GM12874 (cell line): Measurements from ENCODE around the gene SP7.
A peak's percentile ranks its signal among the peaks of the same experiment; 100 is the strongest.

Source experiments
- TF ChIP-seq, protein P1 (sequence below): IDR thresholded peaks from 2 replicates; pipeline ENCODE4 v1.5.1; 2011; ENCODE audit warnings: low read depth, mild to moderate bottlenecking, control low read depth, low read length, moderate library complexity; ENCODE audit not compliant: insufficient read depth

Gene SP7

DNA sequence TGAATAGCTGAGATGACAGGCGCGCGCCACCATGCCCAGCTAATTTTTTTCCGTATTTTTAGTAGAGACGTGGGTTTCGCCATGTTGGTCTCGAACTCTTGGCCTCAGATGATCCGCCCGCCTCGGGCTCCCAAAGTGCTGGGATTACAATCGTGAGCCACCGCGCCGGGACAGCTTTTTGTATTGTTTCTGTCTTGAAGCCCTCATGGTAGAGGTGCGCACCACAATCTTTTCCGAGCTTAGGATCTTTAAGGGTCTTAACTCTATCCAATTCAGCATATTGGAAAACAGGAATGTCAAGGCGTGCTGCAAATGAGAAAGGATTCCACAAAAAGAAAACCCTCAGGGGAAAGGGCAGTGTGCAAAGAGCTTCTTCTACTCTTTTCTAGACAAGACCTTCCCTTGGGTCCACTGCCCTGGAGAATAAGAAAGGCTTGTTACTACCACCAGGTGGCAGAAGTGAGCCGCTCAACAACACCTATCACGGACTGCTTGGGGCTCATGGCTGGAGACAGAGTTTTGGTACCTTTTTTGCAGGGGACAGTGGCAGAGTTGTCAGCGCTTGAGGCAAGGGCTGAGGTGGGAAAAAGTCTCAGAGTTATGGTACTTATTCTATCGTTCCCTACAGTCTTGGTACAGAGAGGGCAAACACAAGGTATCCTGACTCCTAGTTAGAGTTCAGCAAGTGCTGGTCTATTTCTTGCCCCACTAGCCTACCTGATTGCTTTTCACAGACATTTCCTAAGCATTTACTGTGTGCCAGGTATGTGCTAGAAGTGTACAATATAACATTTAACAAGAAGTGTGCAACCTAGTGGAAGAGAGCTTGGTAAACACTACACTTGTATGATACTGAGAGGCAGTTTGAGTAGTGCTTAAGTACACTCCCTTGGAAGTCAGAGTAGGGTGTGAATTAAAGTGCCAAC lies 16.4 kb upstream of the SP7 start:
- TF ChIP-seq, protein P1, sequence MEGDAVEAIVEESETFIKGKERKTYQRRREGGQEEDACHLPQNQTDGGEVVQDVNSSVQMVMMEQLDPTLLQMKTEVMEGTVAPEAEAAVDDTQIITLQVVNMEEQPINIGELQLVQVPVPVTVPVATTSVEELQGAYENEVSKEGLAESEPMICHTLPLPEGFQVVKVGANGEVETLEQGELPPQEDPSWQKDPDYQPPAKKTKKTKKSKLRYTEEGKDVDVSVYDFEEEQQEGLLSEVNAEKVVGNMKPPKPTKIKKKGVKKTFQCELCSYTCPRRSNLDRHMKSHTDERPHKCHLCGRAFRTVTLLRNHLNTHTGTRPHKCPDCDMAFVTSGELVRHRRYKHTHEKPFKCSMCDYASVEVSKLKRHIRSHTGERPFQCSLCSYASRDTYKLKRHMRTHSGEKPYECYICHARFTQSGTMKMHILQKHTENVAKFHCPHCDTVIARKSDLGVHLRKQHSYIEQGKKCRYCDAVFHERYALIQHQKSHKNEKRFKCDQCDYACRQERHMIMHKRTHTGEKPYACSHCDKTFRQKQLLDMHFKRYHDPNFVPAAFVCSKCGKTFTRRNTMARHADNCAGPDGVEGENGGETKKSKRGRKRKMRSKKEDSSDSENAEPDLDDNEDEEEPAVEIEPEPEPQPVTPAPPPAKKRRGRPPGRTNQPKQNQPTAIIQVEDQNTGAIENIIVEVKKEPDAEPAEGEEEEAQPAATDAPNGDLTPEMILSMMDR = peak; percentile 74

DNA sequence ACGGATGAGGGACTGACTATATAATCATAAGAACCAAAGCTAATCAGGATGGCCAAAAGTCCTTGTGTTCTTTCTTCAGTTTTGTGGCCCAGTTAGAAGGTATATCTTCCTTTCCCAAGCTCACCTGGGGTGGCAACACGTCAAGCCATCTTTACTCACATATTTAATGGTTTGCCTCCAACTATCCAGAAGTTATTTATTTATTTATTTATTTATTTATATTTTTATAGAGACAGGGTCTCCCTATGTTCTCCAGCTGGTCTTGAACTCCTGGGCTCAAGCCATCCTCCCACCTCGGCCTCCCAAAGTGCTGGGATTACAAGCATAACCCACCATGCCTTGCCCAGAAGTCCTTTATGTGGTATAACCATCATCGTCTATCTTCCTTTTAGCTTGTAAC lies 11.8 kb upstream of the SP7 start:
- TF ChIP-seq, protein P1 = no peak

DNA sequence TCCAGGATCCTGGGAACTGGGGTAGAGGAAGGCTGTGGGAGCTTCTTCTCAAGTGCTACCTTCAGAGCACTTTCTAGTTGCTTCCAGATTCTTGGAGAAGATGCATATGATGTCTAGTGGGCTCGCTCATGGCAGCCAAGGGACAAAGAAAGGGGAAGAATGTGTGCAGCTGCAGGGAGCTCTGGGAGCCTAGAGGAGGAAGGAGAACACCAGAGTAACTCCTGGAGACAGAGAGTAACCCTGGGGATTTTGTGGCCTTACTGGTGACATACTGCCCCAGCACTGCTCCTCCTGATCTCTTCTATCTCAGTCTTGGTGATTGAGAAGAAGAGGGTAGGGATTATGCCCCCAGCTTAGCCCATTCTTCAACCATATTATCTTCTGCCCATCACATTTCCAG lies 10.3 kb upstream of the SP7 start:
- TF ChIP-seq, protein P1 = no peak

DNA sequence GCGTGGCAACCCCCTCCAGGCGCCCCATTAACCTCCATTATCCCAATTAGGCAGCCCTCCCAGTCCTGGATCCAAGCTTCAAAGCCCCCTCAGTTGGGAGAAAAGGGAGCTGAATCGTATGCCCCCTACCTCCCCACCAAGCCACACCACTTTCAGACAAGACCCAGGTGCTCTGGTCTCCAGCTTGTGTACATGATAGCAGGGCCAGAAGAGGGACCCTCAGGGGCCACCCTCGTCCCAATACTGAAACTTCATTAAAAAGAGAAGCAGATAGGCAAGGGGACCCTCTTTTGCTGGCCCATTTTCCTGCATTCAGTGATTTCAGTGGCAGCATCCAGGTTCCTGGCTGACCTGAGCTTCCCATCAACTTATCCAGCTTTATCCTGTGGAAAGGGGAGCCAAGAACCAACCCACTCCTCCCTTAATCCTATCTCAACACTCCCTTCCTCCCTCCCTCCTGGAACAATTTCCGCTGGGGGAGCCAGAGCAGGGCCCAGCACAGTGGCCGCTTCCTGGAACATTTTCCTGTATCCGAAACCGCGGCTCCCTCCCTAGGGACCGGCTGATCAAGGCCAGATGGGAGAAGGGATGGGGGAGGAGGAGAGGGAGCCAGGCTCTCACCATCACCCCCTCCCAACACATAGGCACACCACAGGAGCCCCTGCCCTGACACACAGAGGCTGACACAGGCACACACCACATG lies 9.5 kb upstream of the SP7 start:
- TF ChIP-seq, protein P1 = no peak

DNA sequence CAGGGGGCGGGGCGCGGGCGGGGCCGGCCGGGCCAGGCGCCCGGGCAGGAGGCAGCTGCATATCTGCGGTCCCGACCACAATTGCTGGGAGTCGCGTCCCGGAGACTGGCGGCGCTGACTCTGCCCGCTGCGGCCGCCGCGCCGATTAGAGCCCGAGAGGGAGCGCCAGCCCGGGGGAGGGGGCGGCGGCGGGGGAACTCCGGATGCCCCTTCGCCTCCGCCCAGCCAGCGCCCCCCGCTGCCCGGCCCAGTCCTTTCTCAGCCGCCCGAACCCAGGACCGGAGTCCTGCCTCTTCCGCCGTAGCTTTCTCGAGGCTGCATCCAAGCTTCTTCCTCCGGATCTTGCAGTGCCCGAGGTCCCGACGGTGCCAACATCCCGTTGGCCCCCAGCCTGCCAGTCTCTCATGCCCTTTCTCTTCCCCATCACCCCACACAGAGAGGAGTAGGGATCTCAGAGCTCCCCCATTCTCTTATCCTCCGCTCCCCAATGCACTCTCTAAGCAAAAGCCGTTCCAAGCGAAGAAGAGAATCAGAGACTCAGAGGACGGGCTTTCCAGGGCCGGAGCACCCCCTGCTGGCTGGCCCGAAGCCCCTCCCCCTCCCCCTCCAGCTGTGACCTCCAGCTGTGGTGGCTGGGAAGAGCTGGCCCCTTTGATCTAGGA lies 8.8 kb upstream of the SP7 start:
- TF ChIP-seq, protein P1 = peak; percentile 86

DNA sequence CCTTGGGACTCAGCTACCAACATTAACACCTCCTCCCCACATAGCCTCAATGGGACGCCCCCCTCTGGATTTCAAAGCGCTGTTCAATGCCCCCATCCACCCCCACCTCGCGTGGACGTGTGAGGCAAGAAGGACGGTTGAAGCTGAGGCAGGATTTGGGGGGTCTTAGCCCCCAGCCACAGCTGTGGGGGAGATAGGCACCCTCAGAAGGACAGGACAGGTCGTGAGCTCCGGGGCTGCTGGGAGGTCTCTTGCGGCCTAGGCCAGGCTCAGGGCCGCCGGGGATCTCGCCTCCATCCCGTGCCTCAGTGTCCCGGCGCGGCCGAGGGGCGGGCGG lies 8.3 kb upstream of the SP7 start:
- TF ChIP-seq, protein P1 = no peak

DNA sequence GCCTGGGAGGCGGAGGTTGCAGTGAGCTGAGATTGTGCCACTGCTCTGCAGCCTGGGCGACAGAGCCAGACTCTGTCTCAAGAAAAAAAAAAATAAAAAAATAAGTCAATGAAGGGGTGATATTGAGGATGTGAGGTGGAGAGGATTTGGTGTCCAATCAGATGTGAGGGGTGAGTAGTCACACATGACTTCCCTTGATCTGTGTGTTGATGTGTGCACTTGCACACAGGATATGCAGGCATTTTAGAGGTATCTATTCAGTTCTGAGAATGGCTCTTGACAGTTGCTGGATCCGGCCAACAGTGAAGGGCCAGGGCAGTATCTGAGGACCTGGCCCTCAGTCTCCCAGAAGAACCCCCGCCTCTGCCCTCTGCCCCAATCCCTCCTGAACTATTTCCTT lies 7.8 kb upstream of the SP7 start:
- TF ChIP-seq, protein P1 = no peak
